Measurements from ENCODE around the gene PTPRU. TPM values are rescaled to one million over a fixed set of nuclear protein-coding genes. Genes with fewer than 3 reads are reported as not detected.

PTPRU gene
- total and polyA plus RNA-seq, 4 donors = 1.6 to 15.1 (median 6.0) TPM

- TF ChIP-seq HNF4A (conservative IDR thresholded peaks at IDR 0.05) (no peak), TAF1 (conservative IDR thresholded peaks at IDR 0.05) (no peak), NR2F2 (IDR thresholded peaks at IDR 0.05) (no peak), FOXA1 (IDR thresholded peaks at IDR 0.05) (no peak), RAD21 (IDR thresholded peaks at IDR 0.05) (no peak), MAX (IDR thresholded peaks at IDR 0.05) (no peak), HNF4G (IDR thresholded peaks at IDR 0.05) (no peak), ZBTB33 (IDR thresholded peaks at IDR 0.05) (no peak)
- H3K27me3 ChIP-seq (ENCODE audit: control insufficient read depth in 4 of 4, insufficient read depth in 4 of 4, low read length in 3 of 4) = no peaks in the 10 kb centered on the region
- peaks cover 0 to 14% (median 0%) of the 10 kb centered on the region in 4 donors for H3K4me1 ChIP-seq (ENCODE audit: control insufficient read depth in 4 of 4, insufficient read depth in 4 of 4, low read length in 3 of 4)
- WGBS = 64% methylated on average over 19 of the region's 19 CpGs
- no peak overlapping the region for H3K9ac ChIP-seq (ENCODE audit: low read depth in 1 of 2, low read length in 2 of 2)
- H3K36me3 ChIP-seq (ENCODE audit: control insufficient read depth in 4 of 4, insufficient read depth in 3 of 4, low read depth in 1 of 4, low read length in 3 of 4) = peaks cover 0 to 18% (median 2%) of the 10 kb centered on the region in 4 donors
- H3K27ac ChIP-seq (ENCODE audit: low read depth in 1 of 2, low read length in 2 of 2) = no peak overlapping the region
- no peak for DNase-seq (ENCODE audit: low spot score)
- H3K4me3 ChIP-seq (ENCODE audit: low read depth in 1 of 3, low read length in 3 of 3) = no peak overlapping the region
- no peaks in the 10 kb centered on the region for H3K9me3 ChIP-seq (ENCODE audit: control insufficient read depth in 4 of 4, low read length in 3 of 4)
Measured at GRCh38 chr1:29282135-29282923, 46.0 kb downstream of the PTPRU start.

- Histone ChIP-seq H3K27me3 (ENCODE audit: control insufficient read depth in 4 of 4, insufficient read depth in 4 of 4, low read length in 3 of 4) (no peaks in the 10 kb centered on the region), H3K4me1 (ENCODE audit: control insufficient read depth in 4 of 4, insufficient read depth in 4 of 4, low read length in 3 of 4) (peaks cover 0 to 14% (median 0%) of the 10 kb centered on the region in 4 donors), H3K27ac (ENCODE audit: low read depth in 1 of 2, low read length in 2 of 2) (no peak overlapping the region), H3K4me3 (ENCODE audit: low read depth in 1 of 3, low read length in 3 of 3) (no peak overlapping the region), H3K36me3 (ENCODE audit: control insufficient read depth in 4 of 4, insufficient read depth in 3 of 4, low read depth in 1 of 4, low read length in 3 of 4) (peaks cover 0 to 16% (median 2%) of the 10 kb centered on the region in 4 donors), H3K9me3 (ENCODE audit: control insufficient read depth in 4 of 4, low read length in 3 of 4) (no peaks in the 10 kb centered on the region), H3K9ac (ENCODE audit: low read depth in 1 of 2, low read length in 2 of 2) (no peak overlapping the region)
- no peak for DNase-seq (ENCODE audit: low spot score)
- WGBS = 63% methylated on average over 16 of the region's 16 CpGs
- TF ChIP-seq FOXA1 (IDR thresholded peaks at IDR 0.05) (no peak), YY1 (IDR thresholded peaks at IDR 0.05) (no peak), HNF4A (conservative IDR thresholded peaks at IDR 0.05) (no peak), REST (IDR thresholded peaks at IDR 0.05) (no peak)
Measured at GRCh38 chr1:29282924-29283803, 46.8 kb downstream of the PTPRU start.
